ENCODE data around the gene SLC4A11. TPM values are rescaled to one million over a fixed set of nuclear protein-coding genes. Genes with fewer than 3 reads are reported as not detected.
"Not testable (repeated sequence)": the region's sequence is repeated elsewhere in the genome, so short reads cannot be mapped to it uniquely, and the experiment has no call there.

The SLC4A11 gene
- polyA plus RNA-seq, 4 donors = 1.8 to 4.1 (median 2.8) TPM

GRCh38 chr20:3204124-3204794 lies 34.7 kb downstream of the SLC4A11 start, which contains the start of gene DDRGK1:
TSS of gene DDRGK1 (minus strand) at chr20:3204682. CDS start at chr20:3204627, 55 bp downstream.
- peak in 2 of 4 donors; percentile 78 to 79 for DNase-seq (ENCODE audit: low read depth in 4 of 4, low spot score in 2 of 4)

DNA sequence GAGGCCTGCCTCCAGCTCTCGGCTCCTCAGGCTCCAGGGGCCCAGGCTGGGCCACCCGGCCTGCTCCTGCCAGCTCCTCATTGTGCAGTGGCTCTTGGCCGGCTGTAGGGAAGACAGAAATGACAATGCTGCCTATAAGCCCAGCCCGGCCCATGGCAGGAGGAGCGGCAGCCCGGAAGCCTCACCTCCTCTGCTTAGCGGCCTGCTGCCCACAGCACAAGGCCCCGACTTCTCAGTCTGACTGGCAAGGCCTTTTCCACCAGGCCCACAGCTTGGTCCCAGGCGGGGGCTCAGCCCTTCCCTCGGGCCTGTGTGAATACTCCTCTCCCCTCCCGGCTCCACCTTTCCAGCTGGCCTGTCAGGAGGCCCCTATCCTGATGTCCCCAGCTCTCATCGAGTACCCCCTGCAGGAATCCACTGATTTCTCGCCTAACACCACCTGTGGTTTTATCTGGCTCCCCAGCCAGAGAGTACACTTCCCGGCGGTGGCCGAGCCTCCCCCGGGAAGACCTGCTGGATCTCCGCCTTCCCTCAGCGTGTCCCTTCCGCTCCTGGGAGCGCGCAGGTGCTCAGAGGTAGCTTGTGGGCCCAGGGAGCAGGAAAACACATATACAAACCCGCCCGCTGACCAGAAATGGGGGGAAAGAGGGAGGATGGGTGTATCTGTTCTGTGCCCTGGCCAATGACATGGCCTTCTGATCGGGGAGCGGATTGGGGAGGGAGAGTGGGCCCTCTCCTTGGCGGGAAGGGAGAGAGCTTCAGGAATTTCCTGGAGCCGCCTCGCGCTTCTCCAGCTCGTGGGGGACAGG lies 35.5 kb downstream of the SLC4A11 start:
- DNase-seq (ENCODE audit: low read depth in 4 of 4, low spot score in 2 of 4) = no peak

DNA sequence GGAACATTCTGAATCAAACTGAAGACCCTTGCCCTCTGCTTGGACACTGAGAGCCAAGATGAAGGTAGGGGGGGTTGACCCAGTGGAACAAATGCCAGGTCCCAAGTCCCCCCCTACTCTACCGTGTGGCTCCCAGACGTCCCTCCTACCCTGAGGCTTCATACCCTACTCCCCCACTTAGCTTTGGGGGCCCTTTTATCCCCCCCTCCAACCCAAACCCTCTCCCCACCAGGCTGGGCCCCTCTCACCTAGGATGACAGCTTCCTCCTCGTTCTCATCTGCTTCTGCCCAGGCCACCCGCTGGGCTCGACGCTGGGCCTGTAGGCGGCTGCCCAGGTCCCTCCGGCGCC lies 36.0 kb downstream of the SLC4A11 start:
- DNase-seq (ENCODE audit: low read depth in 4 of 4, low spot score in 2 of 4) = no peak

GRCh38 chr20:3199976-3200755 lies 38.8 kb downstream of the SLC4A11 start:
- DNase-seq (ENCODE audit: low read depth in 4 of 4, low spot score in 2 of 4) = no peak

DNA sequence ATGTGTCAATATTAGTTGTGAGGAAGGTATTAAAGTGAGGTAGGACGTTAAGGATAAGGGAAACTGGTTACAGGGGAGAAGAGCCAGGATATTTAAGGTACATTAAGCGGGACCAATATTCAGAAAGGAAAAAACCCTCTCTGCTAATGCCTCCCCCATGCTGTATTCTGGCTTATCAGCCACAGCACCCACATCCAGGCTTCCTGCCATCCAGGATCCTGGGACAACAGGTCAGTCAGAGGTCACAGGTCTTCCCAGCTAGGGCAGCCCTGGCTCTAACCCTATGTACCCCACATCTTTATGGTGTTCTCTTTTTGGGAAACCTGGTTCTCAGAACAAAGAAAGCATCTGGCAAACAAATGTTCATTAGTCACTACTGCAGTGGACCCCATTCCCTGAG lies 39.8 kb downstream of the SLC4A11 start:
- no peak for DNase-seq (ENCODE audit: low read depth in 4 of 4, low spot score in 2 of 4)

- no peak for DNase-seq (ENCODE audit: low read depth in 4 of 4, low spot score in 2 of 4)
Observed at GRCh38 chr20:3195590-3196237, 43.3 kb downstream of the SLC4A11 start.

DNA sequence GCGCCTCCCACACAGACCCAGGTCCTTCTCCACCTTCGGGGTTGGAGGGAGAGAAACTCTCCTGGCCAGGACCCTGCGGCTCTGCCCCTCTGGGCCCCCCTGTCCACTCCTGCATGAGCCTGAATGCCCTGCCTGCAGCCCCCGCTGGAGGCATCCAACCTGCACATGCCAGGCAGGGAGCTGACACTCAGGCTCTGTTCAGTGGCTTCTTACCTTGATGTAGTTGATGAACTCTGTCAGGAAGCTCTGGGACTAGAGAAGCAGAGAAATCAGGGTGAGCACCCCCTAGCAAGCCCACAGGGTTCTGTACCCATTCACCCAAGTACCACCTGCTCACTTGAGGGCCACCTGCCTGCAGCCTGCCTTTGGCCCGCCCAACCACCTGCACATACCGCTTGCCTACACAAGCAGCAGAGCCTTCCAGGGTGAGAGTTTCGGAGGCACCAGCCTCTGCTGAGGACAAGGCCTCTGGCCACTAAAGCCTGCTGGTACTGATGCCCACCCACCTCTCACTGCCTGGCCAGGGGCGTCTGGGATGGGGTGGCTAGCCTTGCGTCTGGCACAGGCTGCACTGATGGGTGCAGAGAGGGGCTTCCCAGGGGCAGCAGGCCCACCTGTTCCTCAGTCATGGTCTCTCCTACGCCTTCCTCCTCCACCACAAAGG lies 44.2 kb downstream of the SLC4A11 start:
- no peak for DNase-seq (ENCODE audit: low read depth in 4 of 4, low spot score in 2 of 4)

DNA sequence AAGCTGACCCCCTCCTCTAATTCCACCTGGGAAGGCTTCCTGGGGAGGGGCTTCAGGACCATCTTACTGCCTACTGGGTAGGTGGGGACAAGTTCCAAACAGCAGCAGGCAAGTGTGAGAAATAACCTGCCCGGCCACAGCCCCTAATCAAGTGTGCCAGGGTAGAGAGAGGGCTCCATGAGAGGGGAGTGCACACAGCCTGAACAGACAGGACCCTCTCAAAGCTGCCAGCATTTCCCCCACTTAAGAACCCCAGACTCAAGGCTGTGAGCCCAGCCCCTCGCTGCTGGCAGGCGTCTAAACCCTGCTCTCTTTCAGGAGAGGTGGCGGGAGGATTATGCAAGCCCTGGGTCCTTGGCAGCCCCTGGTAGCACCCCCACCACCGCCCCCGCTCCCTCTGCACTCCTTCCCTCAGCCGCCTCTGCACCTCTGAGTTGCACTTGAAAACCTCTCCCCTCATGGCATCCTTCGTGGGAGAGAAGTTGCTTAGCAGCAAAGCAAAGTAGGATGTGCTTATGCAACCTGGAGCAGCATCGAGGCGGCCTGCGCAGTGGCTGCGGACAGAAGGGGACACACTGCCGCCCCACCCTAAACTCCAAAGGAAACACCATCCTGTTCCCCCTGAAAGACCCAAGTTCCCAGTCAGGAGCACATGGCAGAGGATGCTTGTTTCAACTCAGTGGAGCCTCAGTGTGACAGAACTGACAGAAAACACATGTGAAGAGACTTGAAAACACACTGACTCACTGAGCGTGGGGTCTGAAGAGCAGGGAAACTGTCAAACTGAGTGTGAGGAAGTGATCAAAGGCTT lies 45.0 kb downstream of the SLC4A11 start:
- DNase-seq (ENCODE audit: low read depth in 4 of 4, low spot score in 2 of 4) = no peak

DNA sequence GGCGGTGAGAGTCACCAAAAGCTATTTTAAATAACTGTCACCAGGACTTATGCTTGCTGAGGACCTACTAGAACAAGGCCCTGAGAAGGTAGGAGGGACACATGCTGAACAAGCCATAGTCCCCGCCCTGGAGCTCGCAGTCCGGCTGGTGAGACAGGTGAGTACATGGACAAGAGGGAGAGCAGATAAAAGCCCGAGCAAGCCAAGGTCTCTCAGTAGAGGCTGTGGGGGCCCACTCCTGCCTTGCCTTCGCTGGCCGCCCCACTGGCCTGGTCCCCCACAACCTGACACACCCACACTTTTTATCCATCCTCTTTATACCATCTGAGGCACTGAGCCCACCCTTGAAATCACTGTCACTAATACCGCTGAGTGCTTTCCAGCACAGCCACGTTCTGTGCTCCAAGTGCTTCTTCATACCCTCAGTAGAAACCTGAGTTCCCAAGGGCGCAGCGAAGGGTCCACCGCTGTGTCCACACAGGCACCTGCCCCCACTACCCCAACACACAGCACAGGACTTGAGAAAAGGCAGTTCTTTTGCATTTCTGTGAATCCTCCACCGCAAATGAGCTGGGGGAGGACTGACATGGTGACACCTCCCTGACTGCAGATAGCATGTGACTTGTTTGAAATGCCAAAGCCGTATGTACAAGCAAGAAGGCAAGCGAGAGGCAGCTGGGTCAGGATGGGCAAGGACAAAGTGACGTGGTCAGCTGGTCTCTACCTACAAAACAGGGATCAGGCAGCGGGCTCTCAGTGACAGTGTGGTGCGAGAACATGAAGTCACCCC lies 46.6 kb downstream of the SLC4A11 start:
- no peak for DNase-seq (ENCODE audit: low read depth in 4 of 4, low spot score in 2 of 4)

GRCh38 chr20:3190681-3191111 lies 48.3 kb downstream of the SLC4A11 start:
- no peak for DNase-seq (ENCODE audit: low read depth in 4 of 4, low spot score in 2 of 4)

GRCh38 chr20:3189561-3190131 lies 49.3 kb downstream of the SLC4A11 start:
- no peak for DNase-seq (ENCODE audit: low read depth in 4 of 4, low spot score in 2 of 4)

DNA sequence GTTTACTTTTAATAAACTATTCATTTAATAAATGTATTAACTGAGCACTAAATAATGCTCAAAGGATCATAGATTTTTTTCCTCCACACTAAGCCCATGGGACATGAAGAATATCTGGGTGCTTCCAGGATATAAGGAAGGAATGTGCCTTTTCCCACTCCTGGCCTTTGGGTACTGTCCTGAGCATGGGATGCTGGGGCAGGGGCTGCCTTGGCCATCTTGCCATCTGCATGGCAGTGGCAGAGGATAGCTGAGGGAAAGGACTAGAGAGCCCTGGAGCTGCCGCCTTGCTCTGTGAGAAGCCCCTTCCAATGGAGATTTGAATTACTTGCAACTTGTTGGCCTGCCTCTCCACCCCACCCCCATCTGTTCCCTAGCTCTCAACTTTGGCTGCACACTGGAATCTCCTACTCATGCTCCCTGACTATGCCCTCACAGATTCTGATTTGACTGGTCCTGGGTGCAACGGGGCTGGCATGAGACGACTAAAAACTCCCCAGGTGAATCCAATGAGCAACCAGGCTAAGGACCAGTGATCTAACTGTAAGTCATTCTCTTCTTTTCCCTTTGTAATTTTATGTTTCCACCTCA lies 50.1 kb downstream of the SLC4A11 start:
- no peak for DNase-seq (ENCODE audit: low read depth in 4 of 4, low spot score in 2 of 4)

DNA sequence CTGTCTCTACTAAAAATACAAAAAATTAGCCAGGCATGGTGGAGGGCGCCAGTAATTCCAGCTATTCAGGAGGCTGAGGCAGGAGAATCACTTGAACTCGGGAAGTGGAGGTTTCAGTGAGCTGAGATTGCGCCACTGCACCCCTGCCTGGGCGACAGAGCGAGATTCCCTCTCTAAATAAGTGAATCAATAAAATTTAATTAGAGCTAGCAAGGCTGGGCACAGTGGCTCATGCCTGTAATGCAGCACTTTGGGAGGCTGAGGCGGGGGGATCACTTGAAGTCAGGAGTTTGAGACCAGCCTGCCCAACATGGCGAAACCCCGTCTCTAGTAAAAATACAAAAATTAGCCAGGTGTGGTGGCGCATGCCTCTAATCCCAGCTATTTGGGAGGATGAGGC lies 51.1 kb downstream of the SLC4A11 start:
- not testable (repeated sequence) for DNase-seq (ENCODE audit: low read depth in 4 of 4, low spot score in 2 of 4)

DNA sequence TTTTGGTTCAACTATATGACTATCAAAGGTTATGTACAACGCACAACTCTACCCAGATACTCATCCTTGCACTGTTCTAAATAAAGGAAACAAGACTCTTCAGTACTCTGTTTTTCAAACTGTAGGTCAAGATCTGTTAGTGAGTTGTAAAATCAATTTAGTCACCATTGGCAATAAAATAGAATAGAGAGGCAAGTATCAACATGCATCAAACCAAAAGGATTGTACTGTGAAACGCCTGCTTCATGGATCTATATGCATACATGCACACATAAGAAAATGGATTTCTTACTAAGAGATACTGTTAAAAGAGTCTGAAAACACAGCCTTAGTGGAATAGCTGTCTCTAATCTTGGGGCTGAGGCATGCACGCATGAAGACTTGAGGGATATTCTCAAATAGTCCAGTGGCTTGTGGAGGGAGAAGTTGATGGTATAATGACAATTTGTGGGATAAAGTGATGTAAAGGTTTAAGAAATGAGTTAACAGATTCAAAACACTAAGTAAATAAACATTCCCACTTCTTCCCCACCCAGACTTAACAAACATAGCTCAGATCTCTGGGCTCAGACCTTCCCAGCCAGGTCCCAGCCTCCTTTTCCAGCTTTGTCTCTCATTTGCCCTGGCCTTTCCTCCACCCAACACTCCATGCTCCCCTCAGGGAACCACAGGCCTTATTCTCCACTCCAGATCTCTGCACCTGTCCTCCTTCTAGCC lies 54.9 kb downstream of the SLC4A11 start:
- DNase-seq (ENCODE audit: low read depth in 4 of 4, low spot score in 2 of 4) = no peak

DNA sequence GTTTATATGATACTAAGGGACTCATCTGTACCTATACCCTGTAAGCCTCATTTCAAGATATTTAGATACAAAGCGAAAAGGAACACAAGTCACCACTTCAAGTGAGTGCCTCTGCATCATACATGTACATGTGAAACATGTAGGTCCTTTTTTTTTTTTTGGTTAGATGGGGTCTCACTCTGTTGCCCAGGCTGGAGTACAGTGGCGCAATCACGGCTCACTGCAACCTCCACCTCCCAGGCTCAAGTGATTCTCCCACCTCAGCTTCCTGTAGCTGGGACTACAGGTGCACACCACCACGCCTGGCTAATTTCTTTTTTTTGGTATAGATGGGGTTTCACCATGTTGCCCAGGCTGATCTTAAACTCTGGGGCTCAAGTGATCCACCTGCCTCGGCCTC lies 56.6 kb downstream of the SLC4A11 start:
- DNase-seq (ENCODE audit: low read depth in 4 of 4, low spot score in 2 of 4) = not testable (repeated sequence)

GRCh38 chr20:3181270-3181669 lies 57.7 kb downstream of the SLC4A11 start:
- no peak for DNase-seq (ENCODE audit: low read depth in 4 of 4, low spot score in 2 of 4)

GRCh38 chr20:3180319-3180718 lies 58.7 kb downstream of the SLC4A11 start:
- DNase-seq (ENCODE audit: low read depth in 4 of 4, low spot score in 2 of 4) = no peak
